Gastroesophageal sphincter (tissue), 3 donors: ENCODE results near the gene MYCBP2.

Experiments used
- CTCF ChIP-seq, 4 experiments: fragments of 200-600 bp in 2 of 4; fragments of 450-650 bp in 2 of 4; sonication (generic) in 1 of 4; IDR thresholded peaks; one replicate each; pipeline ENCODE4 v1.5.1; 2017 to 2019; ENCODE audit warnings: antibody characterized with exemption in 4 of 4, mild to moderate bottlenecking in 2 of 4, moderate library complexity in 2 of 4
- EP300 ChIP-seq: sonication (generic); formaldehyde crosslinking; IDR thresholded peaks from one replicate; pipeline ENCODE4 v1.6.1; 2017; ENCODE audit warnings: antibody characterized with exemption, mild to moderate bottlenecking
- POLR2A ChIP-seq, 2 donors: fragments of 450-650 bp; IDR thresholded peaks; one replicate each; pipeline ENCODE4 v1.6.1; 2017; ENCODE audit warnings: antibody characterized with exemption in 2 of 2, mild to moderate bottlenecking in 2 of 2, moderate library complexity in 1 of 2
- POLR2AphosphoS5 ChIP-seq: sonication (generic); formaldehyde crosslinking; IDR thresholded peaks from one replicate; pipeline ENCODE4 v1.6.1; 2017; ENCODE audit warnings: antibody characterized with exemption

DNA sequence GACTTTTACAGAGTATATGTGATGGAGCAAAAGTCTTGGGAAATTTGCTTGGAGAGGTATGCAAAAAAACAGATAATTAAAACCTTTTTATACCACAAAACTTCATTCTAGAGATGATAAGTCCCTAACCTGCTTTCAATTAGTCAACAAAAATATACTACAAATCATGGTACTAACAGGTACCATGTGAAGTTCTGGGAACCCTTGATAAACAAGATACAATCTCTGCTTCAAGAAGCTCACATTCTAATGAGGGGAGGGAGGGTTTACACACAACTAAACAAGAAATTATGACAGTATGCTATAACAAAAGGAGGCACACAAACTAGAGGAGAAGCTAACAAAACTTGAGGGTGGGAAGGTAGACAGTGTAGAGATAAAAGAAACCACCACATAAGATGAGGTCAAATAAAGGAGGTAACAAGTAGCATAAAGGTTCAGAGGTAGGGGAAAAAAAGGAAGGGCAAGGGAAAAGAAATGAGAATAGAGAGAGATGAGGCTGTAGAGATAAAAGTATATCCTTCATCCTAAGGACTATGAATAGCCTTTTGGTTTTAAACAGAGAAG lies 91.4 kb downstream of the MYCBP2 start:
- TF ChIP-seq POLR2A (IDR thresholded peaks at IDR 0.05), result no peak
- no peak for TF ChIP-seq POLR2AphosphoS5
- TF ChIP-seq CTCF (IDR thresholded peaks at IDR 0.05), result no peak
- no peak for TF ChIP-seq EP300
